Measurements from ENCODE around the gene NVL.

DNA sequence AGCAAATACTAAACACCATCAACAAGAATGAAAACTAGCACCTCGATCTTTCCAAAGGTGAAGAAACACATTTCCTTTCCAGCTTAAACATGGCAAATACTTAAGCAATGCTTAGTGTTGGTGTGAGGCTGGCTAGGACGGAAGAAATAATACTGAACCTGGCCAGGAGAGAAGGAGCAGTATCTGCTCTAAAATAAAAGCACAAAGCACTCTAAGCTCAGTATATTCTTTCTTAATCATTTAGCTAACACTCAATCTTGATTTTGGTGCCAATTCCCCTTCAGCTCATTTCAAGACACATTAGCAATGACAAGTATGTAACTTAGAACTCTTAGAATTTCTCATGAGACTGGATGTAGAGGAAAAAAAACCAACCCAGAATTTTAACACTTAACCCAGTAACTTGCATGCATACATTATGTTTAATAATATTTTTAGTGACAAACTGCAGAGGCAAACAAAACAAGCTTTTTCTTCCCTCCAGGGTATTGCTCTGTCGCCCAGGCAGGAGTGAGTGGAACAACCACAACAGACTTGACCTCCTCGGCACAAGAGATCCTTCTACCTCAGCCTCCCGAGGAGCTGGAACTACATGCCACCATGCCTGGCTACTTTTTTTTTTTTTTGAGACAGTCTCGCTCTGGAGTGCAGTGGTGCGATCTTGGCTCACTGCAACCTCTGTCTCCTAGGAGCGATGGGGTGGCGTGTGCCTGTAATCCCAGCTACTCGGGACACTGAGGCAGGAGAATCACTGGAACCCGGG lies 92.7 kb downstream of the NVL start:
- TF ChIP-seq, protein P1, sequence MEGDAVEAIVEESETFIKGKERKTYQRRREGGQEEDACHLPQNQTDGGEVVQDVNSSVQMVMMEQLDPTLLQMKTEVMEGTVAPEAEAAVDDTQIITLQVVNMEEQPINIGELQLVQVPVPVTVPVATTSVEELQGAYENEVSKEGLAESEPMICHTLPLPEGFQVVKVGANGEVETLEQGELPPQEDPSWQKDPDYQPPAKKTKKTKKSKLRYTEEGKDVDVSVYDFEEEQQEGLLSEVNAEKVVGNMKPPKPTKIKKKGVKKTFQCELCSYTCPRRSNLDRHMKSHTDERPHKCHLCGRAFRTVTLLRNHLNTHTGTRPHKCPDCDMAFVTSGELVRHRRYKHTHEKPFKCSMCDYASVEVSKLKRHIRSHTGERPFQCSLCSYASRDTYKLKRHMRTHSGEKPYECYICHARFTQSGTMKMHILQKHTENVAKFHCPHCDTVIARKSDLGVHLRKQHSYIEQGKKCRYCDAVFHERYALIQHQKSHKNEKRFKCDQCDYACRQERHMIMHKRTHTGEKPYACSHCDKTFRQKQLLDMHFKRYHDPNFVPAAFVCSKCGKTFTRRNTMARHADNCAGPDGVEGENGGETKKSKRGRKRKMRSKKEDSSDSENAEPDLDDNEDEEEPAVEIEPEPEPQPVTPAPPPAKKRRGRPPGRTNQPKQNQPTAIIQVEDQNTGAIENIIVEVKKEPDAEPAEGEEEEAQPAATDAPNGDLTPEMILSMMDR (IDR thresholded peaks at IDR 0.05) = no peak
- TF ChIP-seq EZH2phosphoT487 (IDR thresholded peaks at IDR 0.05) = no peak

All from neural progenitor cell (in vitro differentiated cells).